ENCODE measurements around the gene SLC10A7.

The SLC10A7 gene

DNA sequence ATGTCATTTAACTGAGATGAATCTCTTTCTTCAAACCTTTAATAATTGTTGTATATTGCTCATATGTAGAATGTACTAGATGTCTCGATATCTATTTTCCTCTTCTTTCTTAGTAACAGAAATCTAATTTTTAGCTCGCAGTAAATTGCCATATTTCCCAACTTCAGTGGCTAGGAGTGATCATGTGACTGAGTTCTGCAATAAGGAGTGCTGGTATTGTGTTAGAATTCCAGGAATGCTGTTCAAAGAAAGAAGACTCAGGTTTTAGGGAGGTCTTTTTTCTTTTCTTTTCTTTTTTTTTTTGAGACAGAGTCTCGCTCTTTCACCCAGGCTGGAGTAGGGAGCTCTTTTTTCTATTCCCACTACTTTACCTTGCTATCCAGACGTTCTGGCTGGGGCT lies 81.7 kb downstream of the SLC10A7 start:
- no peak for DNase-seq (ENCODE audit: low read depth in 2 of 2)

- DNase-seq (ENCODE audit: low read depth in 2 of 2), result no peak
These were observed 82.3 kb downstream of the SLC10A7 start for GRCh38 chr4:146439437-146439836.

DNA sequence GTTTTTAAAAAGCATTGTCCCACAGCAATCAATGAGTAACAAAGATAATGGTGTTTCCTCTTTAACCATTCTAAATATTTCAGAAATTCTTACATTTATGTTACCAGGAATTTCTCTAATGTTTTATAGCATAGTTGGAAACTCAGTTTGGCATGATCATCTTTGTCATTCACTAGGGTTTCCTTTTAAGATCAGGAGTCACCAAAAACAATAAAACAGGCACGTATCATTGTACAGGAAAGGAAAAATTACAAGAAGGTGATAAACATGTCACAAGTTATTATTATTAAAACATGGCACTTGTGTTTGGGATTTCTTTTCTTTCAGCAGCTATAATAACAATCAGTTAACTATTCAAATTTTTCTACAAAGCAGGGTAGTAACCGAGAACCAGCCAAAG lies 84.0 kb downstream of the SLC10A7 start:
- no peak for DNase-seq (ENCODE audit: low read depth in 2 of 2)

DNA sequence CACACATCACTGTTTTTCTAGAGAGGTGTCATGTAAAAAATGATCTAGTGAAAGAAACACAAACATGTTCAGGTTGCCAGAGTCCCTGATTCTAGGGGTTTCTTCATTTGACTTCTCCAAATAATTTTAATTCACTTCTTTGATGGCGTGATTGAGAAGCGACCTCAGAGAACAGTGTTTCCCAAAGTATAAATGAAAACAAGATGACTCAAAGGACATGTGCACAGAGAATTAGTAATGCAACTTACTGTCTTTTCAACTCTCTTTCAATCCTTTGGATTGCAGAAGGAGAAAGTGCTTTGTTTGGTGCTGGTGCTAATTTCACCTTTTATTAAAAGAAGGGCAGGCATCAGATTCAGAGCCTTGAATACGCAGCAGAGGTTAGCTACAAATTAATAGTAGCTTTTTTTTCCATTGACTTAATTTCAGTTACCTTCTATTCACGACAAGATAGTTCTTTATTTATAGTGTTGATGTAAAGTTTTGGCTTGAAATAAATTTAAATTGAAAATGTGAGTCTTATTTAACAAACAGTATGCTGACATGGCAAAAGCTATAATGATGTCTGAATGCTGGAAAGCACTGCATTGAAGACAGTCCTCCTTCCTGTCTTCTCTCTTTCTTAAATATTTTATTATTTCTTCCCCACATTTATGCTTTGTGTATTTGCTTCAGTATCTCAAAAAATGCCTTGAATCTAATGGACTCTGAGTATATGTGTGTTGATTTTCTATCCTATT lies 85.1 kb downstream of the SLC10A7 start:
- DNase-seq (ENCODE audit: low read depth in 2 of 2), result no peak

DNA sequence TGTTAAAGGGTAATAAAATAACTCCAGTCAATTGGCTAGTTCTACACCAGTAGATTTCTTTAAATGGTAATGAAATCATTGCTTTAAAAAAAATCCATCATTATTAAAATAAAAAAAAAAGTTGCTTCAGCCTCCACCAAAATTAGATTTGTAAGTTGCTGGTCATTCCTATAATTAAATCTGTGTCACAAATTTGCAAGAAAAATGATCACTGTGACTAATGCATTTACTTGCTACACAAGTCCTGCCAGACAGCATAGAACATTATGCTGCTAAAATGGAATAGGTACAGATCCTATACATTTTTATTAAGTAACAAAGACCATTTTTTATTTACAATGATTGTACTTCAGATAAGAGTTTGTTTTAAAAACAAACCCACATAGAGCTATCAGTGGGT lies 85.8 kb downstream of the SLC10A7 start:
- no peak for DNase-seq (ENCODE audit: low read depth in 2 of 2)

GRCh38 chr4:146432065-146432464 lies 89.7 kb downstream of the SLC10A7 start:
- DNase-seq (ENCODE audit: low read depth in 2 of 2), result no peak

GRCh38 chr4:146428298-146428697 lies 93.4 kb downstream of the SLC10A7 start:
- DNase-seq (ENCODE audit: low read depth in 2 of 2), result no peak

DNA sequence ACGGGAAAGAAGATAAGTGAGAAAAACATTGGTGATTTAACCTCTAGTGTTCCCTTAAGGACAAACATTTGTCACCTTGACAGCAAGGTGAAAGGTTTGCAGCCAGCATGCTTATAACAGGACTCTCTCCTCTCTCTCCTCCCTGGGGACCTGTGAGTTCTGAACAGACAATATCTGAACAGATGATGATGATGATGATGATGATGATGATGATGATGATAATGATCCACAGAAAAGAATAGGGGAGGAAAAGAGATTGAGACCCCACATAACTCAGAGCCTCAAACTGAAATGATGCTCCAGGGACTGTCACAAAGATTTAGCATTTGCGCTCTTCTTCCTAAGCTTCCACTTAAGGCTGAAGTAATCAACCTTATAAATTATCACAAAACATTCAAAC lies 103.9 kb downstream of the SLC10A7 start:
- no peak for DNase-seq (ENCODE audit: low read depth in 2 of 2)

GRCh38 chr4:146415829-146416228 lies 105.9 kb downstream of the SLC10A7 start:
- DNase-seq (ENCODE audit: low read depth in 2 of 2), result no peak

- DNase-seq (ENCODE audit: low read depth in 2 of 2), result no peak
These were observed 114.1 kb downstream of the SLC10A7 start for GRCh38 chr4:146407669-146408084.

GRCh38 chr4:146407257-146407656 lies 114.5 kb downstream of the SLC10A7 start:
- DNase-seq (ENCODE audit: low read depth in 2 of 2), result no peak

- no peak for DNase-seq (ENCODE audit: low read depth in 2 of 2)
These were observed 120.5 kb downstream of the SLC10A7 start for GRCh38 chr4:146401274-146401673.

DNA sequence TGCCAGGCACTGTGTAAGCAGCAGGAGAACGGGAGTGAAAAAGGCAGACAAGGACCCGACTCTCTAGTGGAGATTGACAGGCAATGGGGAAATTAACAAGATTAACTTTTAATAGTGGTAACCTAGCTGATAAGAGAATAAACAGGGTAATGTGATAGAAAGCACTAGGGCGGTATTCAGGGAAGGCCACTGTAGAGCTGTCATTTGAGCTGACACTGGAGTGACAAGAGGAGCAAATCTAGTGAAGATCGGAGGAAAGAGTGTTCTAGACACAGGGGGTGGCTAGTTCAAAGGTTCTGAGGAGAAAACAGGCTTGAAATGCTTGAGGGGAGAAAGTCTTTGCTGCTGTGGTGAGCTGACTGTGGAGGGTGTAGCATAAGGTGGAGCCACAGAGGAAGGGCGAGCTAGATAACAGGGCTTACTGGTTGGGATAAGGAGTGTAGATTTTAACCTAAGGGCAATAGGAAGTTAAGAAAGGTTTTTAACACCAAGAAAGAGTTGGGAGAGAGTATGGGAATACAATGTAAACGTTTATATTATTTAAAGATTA lies 122.8 kb downstream of the SLC10A7 start:
- DNase-seq (ENCODE audit: low read depth in 2 of 2), result no peak

DNA sequence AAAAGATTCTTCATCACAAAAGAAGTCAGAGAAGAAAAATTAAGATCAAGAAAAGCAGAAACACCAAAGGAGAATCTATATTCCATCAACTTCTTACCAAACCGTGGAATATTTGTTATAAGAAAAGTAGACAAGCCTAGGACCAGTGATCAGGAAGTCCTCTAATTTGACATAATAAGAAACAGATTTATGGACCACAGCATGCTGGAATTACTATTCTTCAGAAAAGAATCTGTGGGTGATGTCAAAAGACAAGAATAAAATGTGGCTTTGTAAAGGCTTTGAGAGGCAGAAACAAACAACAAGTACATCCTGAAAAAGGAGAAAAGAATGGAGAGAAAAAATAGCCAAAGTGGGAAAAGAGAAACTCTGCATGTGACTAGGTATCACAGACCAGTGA lies 123.3 kb downstream of the SLC10A7 start:
- DNase-seq (ENCODE audit: low read depth in 2 of 2), result no peak

DNA sequence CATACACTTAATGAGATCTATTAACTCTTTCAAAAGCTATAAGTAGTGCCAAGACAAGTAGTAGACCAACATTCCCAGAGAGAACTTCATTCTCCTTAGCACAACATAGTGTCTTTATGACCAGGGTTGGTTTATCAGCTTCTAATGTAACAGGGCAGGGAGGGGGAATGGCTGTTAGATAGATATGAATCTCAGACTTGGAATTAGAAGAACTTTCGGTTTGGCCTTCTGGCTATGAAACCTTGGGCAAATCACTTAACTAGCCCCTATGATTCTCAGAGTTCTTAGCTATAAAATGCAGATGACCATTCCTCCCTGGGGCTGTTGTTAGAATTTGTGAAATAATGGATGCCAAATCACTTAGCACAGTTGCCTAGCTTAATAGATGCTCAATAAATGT lies 132.2 kb downstream of the SLC10A7 start:
- no peak for DNase-seq (ENCODE audit: low read depth in 2 of 2)

DNA sequence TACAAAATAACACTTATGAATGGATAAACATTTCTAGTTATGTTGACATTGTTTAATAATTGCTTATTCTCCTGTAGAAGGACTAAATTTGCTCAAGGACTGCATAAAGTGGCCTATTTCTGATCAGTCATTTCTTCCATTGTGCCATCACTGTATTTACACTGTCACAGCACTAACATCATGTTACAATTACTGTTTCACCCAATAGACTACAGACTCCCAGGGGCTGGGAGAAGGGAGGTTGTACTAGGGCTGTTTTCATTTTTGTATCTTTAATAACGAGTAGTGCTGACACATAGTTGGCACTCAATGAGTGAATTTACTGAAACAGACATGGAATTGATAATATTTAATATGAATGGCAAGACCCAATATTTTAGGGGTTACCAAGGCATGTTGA lies 139.5 kb downstream of the SLC10A7 start:
- no peak for DNase-seq (ENCODE audit: low read depth in 2 of 2)

DNA sequence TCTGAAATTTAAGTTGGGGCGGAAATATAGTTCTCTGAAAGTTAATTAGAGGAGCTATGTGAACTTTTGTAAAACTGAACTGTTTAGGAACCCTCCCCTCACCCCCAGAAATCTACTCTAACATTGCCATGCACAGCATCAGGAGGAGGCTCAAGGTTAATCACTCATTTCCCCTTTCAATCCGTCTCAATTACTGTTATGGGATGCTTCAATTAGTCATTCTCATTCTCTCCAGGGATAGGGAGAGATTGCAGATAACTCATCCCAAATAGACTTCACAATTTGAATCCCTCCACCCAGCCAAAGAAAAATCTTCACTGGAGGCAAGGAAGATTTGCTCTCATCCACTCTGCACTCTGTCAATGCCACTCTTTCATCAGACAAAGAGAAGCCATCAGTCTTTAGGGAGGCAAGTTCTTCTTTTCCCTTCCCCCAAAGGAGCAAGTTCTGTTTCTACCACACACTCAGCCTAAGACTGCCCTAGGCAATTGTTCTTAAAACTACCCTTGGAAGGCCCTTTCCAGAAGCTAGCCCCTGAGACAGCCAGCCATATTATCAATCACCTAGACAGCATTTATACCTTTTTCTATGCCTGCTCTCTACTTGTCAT lies 140.4 kb downstream of the SLC10A7 start:
- DNase-seq (ENCODE audit: low read depth in 2 of 2), result no peak

DNA sequence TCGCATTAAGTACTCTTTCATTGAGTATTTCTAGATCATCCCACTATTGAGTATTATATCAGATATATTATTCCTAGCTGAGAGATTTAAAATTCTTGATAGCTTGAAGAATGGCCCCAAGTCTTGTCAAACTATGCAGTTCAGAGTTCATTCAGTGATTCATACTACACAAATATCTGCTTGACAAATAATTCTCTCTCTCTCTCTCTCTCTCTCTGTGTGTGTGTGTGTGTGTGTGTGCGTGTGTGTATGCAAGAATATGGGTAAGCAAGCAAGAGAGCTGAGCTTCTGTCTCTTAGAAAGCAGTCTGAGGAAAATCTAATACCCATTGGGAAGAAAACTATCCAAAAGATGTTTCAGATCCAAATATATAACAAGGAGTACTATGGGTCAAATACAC lies 142.0 kb downstream of the SLC10A7 start:
- no peak for DNase-seq (ENCODE audit: low read depth in 2 of 2)

DNA sequence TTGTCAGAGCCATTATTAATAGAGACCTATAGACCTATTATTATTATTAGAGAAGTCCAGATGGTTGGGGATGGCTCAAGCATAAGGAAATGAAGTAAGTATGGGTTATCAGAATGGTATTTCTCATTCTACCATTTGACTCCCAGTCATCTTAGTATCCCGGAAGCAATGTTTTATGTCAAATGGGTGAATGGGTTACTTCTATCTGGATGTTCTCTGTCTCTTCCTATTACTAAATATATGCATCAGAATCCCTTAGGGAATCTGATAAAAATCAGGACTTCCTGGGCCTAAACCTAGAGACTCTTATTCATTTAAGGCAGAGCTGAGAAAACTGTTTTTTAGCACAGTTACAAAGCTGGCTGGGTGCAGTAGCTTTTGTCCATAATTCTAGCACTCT lies 149.9 kb downstream of the SLC10A7 start:
- DNase-seq (ENCODE audit: low read depth in 2 of 2), result no peak

GRCh38 chr4:146370841-146371240 lies 150.9 kb downstream of the SLC10A7 start:
- DNase-seq (ENCODE audit: low read depth in 2 of 2), result no peak

- DNase-seq (ENCODE audit: low read depth in 2 of 2), result no peak
These were observed 152.3 kb downstream of the SLC10A7 start for GRCh38 chr4:146369446-146369845.

DNA sequence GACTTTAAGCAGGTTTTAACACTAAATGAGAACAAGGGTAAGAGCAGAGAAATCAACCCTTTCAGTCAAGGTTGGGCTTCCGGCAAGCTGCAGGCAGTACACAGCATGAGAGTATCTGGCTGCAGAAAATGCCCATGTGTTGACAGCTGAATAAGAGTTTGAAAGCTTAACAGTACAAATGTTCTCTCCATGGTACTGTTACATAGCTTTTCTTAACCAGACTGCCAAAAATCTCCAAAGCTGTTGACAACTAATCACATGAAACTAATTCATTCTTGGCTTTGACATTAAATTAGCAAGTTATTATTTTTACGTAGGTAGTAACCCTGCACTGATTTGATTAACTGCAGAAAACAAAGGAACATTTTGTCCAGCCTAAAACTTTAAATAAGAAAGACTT lies 153.5 kb downstream of the SLC10A7 start:
- DNase-seq (ENCODE audit: low read depth in 2 of 2), result no peak

DNA sequence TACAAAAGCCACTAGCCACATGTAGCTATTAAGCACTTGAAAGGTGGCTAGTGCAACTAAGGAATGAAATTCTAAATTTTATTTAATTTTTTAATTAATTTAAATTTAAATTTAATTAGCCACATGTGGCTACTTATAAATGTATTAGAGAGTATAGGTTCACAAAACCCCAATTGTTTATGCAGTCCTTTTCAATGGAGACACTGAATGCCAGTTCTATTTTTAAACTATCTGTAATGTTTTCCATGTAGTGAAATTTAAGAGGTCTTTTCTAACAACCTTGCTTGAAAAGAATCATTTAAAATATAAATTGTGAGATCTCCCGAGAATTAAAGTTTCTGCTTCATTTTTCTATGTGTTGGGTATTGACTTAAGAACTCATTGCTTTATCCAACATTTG lies 154.4 kb downstream of the SLC10A7 start:
- DNase-seq (ENCODE audit: low read depth in 2 of 2), result no peak

Data from stimulated activated CD8-positive, alpha-beta memory T cell treated with anti-CD3 and anti-CD28 coated beads, Interleukin-7, amount 100 ng/mL, for 1 hour (primary cell).